HFFc6 (cell line): Measurements from ENCODE around the gene SLC34A1. TPM values are rescaled to one million over a fixed set of nuclear protein-coding genes. Genes with fewer than 3 reads are reported as not detected.

Experiments used
- DNase-seq: peaks from one replicate; pipeline ENCODE4 v3.0.0-alpha.2; 2018
- H3K27ac Mint-ChIP-seq: 2 replicates; pipeline ENCODE4 v1.8.0; 2020; ENCODE audit warnings: mild to moderate bottlenecking, mixed read lengths
- H3K27me3 Mint-ChIP-seq: 2 replicates; pipeline ENCODE4 v1.8.0; 2021; ENCODE audit warnings: mild to moderate bottlenecking, moderate library complexity, mixed read lengths; ENCODE audit not compliant: insufficient read depth
- H3K36me3 Mint-ChIP-seq: 2 replicates; pipeline ENCODE4 v1.8.0; 2021; ENCODE audit warnings: low read depth, mixed read lengths
- H3K4me1 Mint-ChIP-seq: 2 replicates; pipeline ENCODE4 v1.8.0; 2020; ENCODE audit warnings: low read depth, mixed read lengths
- H3K4me3 Mint-ChIP-seq: 2 replicates; pipeline ENCODE4 v1.8.0; 2020; ENCODE audit warnings: mild to moderate bottlenecking, moderate library complexity, mixed read lengths
- H3K9me3 Mint-ChIP-seq: 2 replicates; pipeline ENCODE4 v1.8.0; 2020; ENCODE audit warnings: mild to moderate bottlenecking, mixed read lengths
- CTCF ChIP-seq: fragments of 200-600 bp; sonication (generic); IDR thresholded peaks from 2 replicates; pipeline ENCODE4 v1.5.0; 2021; ENCODE audit warnings: antibody characterized with exemption, mild to moderate bottlenecking
- total RNA-seq, 6 experiments: library from RNA; stranded (reverse); fragmentation: NEBNext Ultra II Directional; extraction: Animal tissue kit (Norgen Biotek cat#: 25700); gene quantifications; 2 replicates in 1 of 6; 3 replicates in 5 of 6; pipeline ENCODE4 v1.2.3, GENCODE V29; 2021

SLC34A1 gene
- total RNA-seq, 6 experiments from 2014 or later, result not detected

- no peak overlapping the region for H3K4me3 Mint-ChIP-seq
- no peaks in the 10 kb centered on the region for H3K9me3 Mint-ChIP-seq
- no peak overlapping the region for H3K27ac Mint-ChIP-seq
- peaks cover 22% of the 10 kb centered on the region for H3K4me1 Mint-ChIP-seq
- H3K36me3 Mint-ChIP-seq, result peaks cover 5% of the 10 kb centered on the region
- DNase-seq, result no peak
- TF ChIP-seq CTCF, result no peak
- no peaks in the 10 kb centered on the region; the same call in 1 of the 2 replicates for H3K27me3 Mint-ChIP-seq
Observed at GRCh38 chr5:177344891-177345290, 39.3 kb upstream of the SLC34A1 start.

- H3K4me3 Mint-ChIP-seq, result no peak overlapping the region
- H3K27me3 Mint-ChIP-seq, result no peaks in the 10 kb centered on the region; the same call in 1 of the 2 replicates
- no peak for DNase-seq
- H3K27ac Mint-ChIP-seq, result no peak overlapping the region
- peaks cover 5% of the 10 kb centered on the region for H3K36me3 Mint-ChIP-seq
- TF ChIP-seq CTCF, result no peak
- peaks cover 33% of the 10 kb centered on the region for H3K4me1 Mint-ChIP-seq
- H3K9me3 Mint-ChIP-seq, result no peaks in the 10 kb centered on the region
Observed at GRCh38 chr5:177346820-177347219, 37.4 kb upstream of the SLC34A1 start.

- Mint-ChIP-seq H3K27ac (no peak overlapping the region), H3K36me3 (peaks cover 5% of the 10 kb centered on the region), H3K27me3 (no peaks in the 10 kb centered on the region; the same call in 1 of the 2 replicates), H3K4me3 (no peak overlapping the region), H3K9me3 (no peaks in the 10 kb centered on the region), H3K4me1 (peaks cover 37% of the 10 kb centered on the region)
- DNase-seq, result no peak
- TF ChIP-seq CTCF, result no peak
Observed at GRCh38 chr5:177347699-177348098, 36.5 kb upstream of the SLC34A1 start.

GRCh38 chr5:177349362-177349647 is 34.9 kb upstream of the SLC34A1 start:
- no peak overlapping the region for H3K27ac Mint-ChIP-seq
- no peak for TF ChIP-seq CTCF
- H3K36me3 Mint-ChIP-seq, result no peaks in the 10 kb centered on the region; the same call in 1 of the 2 replicates

GRCh38 chr5:177349762-177350161 is 34.5 kb upstream of the SLC34A1 start:
- no peak for DNase-seq
- H3K4me3 Mint-ChIP-seq, result peak overlapping the region; percentile 98
- no peaks in the 10 kb centered on the region; the same call in 1 of the 2 replicates for H3K27me3 Mint-ChIP-seq
- H3K9me3 Mint-ChIP-seq, result no peaks in the 10 kb centered on the region
- peaks cover 37% of the 10 kb centered on the region for H3K4me1 Mint-ChIP-seq
- H3K27ac Mint-ChIP-seq, result no peak overlapping the region
- no peaks in the 10 kb centered on the region; the same call in 1 of the 2 replicates for H3K36me3 Mint-ChIP-seq
- TF ChIP-seq CTCF, result no peak

More at GRCh38 chr5:177349362-177349647, 34.9 kb upstream of the SLC34A1 start:
- H3K9me3 Mint-ChIP-seq, result no peaks in the 10 kb centered on the region
- H3K27me3 Mint-ChIP-seq, result no peaks in the 10 kb centered on the region; the same call in 1 of the 2 replicates
- DNase-seq, result no peak
- H3K4me1 Mint-ChIP-seq, result peaks cover 37% of the 10 kb centered on the region
- peak overlapping the region; percentile 98; the same call in 1 of the 2 replicates for H3K4me3 Mint-ChIP-seq
